K562 (cell line): ENCODE measurements around the gene FARSB. TPM values are rescaled to one million over a fixed set of nuclear protein-coding genes. Genes with fewer than 3 reads are reported as not detected.

Source experiments
- ATAC-seq: fragments of 200-7000 bp; cut with Tn5 transposase; 3 replicates; pipeline ENCODE4 v1.9.1; 2020; ENCODE audit warnings: moderate library complexity
- BruUV-seq: library from RNA; stranded (reverse); fragments of 400-500 nt; replicated peaks from 2 replicates; lab custom pipeline; 2021; lab: Mats Ljungman, UMichigan
- CTCF ChIA-PET: fragments of 300-600 bp; formaldehyde crosslinking; extraction: SDS; loops from one replicate; lab custom pipeline; 2021; ENCODE audit warnings: low intra/inter-chr PET ratio; lab: Yijun Ruan, JAX
- POLR2A ChIA-PET: fragments of 300-600, 350-650 bp; sonication (Branson Sonifier 250); formaldehyde crosslinking; extraction: SDS; loops from one replicate; lab custom pipeline; 2021; ENCODE audit warnings: antibody characterized with exemption, inconsistent platforms; lab: Yijun Ruan, JAX
- DNase-seq, 4 experiments: peaks; one replicate each; pipeline versions ENCODE4 v3.0.0 to v3.0.0-alpha.2; 2011 to 2018; ENCODE audit warnings: low spot score in 3 of 4, mixed read lengths in 3 of 4; ENCODE audit errors: extremely low read depth in 1 of 4
- FAIRE-seq: peaks from 2 replicates; lab custom pipeline; 2011; peaks lifted over from hg19 to GRCh38; lab: Jason Lieb, UNC
- H2AFZ ChIP-seq: 2 replicates; pipeline ENCODE4 v1.6.0; 2011; ENCODE audit warnings: low read depth, low read length, control low read depth, inconsistent platforms
- H3K27ac ChIP-seq: fragments of 200-600 bp; 3 replicates; pipeline ENCODE4 v1.8.0; 2011; ENCODE audit warnings: low read depth, mild to moderate bottlenecking, control low read depth, inconsistent platforms, low read length, moderate library complexity, mixed read lengths; ENCODE audit errors: extremely low read depth
- H3K27me3 ChIP-seq, 2 experiments: fragments of 300-600 bp in 1 of 2; 2 replicates in 1 of 2; 3 replicates in 1 of 2; pipeline versions ENCODE4 v1.6.0 to v1.8.0; 2011; ENCODE audit warnings: inconsistent platforms in 2 of 2, low read length in 2 of 2, mild to moderate bottlenecking in 1 of 2, mixed read lengths in 1 of 2, moderate library complexity in 1 of 2; ENCODE audit not compliant: control insufficient read depth in 2 of 2, insufficient read depth in 2 of 2
- H3K36me3 ChIP-seq: fragments of 300-600 bp; 3 replicates; pipeline ENCODE4 v1.8.0; 2011; ENCODE audit warnings: mild to moderate bottlenecking, low read length, inconsistent platforms; ENCODE audit not compliant: control insufficient read depth, insufficient read depth
- H3K4me1 ChIP-seq, 2 experiments: fragments of 200-600 bp in 1 of 2; replicated peaks in 1 of 2; 2 replicates in 1 of 2; 3 replicates in 1 of 2; pipeline versions ENCODE4 v1.5.1 to v1.8.0; 2011; ENCODE audit warnings: inconsistent platforms in 2 of 2, low read length in 2 of 2, mild to moderate bottlenecking in 1 of 2, mixed read lengths in 1 of 2, moderate library complexity in 1 of 2; ENCODE audit not compliant: control insufficient read depth in 2 of 2, insufficient read depth in 2 of 2
- H3K4me2 ChIP-seq: 2 replicates; pipeline ENCODE4 v1.6.1; 2011; ENCODE audit warnings: low read length, control low read depth, inconsistent platforms, mixed read lengths; ENCODE audit not compliant: insufficient read depth
- H3K4me3 ChIP-seq: fragments of 200-600 bp; sonication (generic), shearing (Covaris generic); 2 replicates; pipeline ENCODE4 v1.5.1; 2016; ENCODE audit warnings: control low read depth, inconsistent platforms
- H3K79me2 ChIP-seq: fragments of 200-600 bp; 3 replicates; pipeline ENCODE4 v1.8.0; 2011; ENCODE audit warnings: low read length, inconsistent platforms; ENCODE audit not compliant: control insufficient read depth, insufficient read depth
- H3K9ac ChIP-seq, 2 experiments: 2 replicates each; pipeline versions ENCODE4 v1.6.0 to v1.6.1; 2011; ENCODE audit warnings: low read depth in 2 of 2, low read length in 2 of 2, control low read depth in 1 of 2, inconsistent platforms in 1 of 2, mild to moderate bottlenecking in 1 of 2, mixed read lengths in 1 of 2; ENCODE audit not compliant: insufficient read depth in 1 of 2
- H3K9me1 ChIP-seq: one replicate; pipeline ENCODE4 v1.6.0; 2011; ENCODE audit warnings: inconsistent platforms, mild to moderate bottlenecking, low read length, moderate library complexity; ENCODE audit not compliant: control insufficient read depth, insufficient read depth
- H3K9me3 ChIP-seq: replicated peaks from 2 replicates; pipeline ENCODE4 v1.5.1; 2011; ENCODE audit warnings: low read depth, low read length, inconsistent platforms; ENCODE audit not compliant: control insufficient read depth, insufficient read depth
- H4K20me1 ChIP-seq: replicated peaks from 2 replicates; pipeline ENCODE4 v1.6.1; 2011; ENCODE audit warnings: low read length, inconsistent platforms, mixed read lengths; ENCODE audit not compliant: control insufficient read depth, insufficient read depth
- CREBBP ChIP-seq: IDR thresholded peaks from one replicate; pipeline ENCODE4 v1.6.1; 2012; ENCODE audit warnings: low read depth, mild to moderate bottlenecking, control low read depth, inconsistent platforms, low read length
- DIDO1 ChIP-seq: fragments of 450-650 bp; IDR thresholded peaks from 2 replicates; pipeline ENCODE4 v1.6.1; 2016; ENCODE audit warnings: low read depth, missing biosample characterization, missing genetic modification characterization
- ELK1 ChIP-seq: sonication (generic); formaldehyde crosslinking; IDR thresholded peaks from 2 replicates; pipeline ENCODE4 v1.8.1; 2022; ENCODE audit warnings: missing genetic modification reagents
- GABPA ChIP-seq: fragments of 200-800 bp; sonication (Bioruptor generic); conservative IDR thresholded peaks from 2 replicates; pipeline ENCODE4 v1.6.1; 2016; ENCODE audit warnings: low read depth, missing genetic modification characterization, missing compliant biosample characterization
- KAT2B ChIP-seq: IDR thresholded peaks from one replicate; pipeline ENCODE4 v1.6.1; 2012; ENCODE audit warnings: low read depth, mild to moderate bottlenecking, control low read depth, inconsistent platforms, low read length, moderate library complexity
- KDM1A ChIP-seq, 2 experiments: fragments of 450-650 bp; IDR thresholded peaks; 2 replicates each; pipeline ENCODE4 v1.6.1; 2016; ENCODE audit warnings: mild to moderate bottlenecking in 2 of 2
- NFXL1 ChIP-seq: fragments of 450-650 bp; formaldehyde crosslinking; IDR thresholded peaks from 2 replicates; pipeline ENCODE4 v1.4.0; 2021; ENCODE audit warnings: mild to moderate bottlenecking
- SMARCE1 ChIP-seq: fragments of 450-650 bp; IDR thresholded peaks from 2 replicates; pipeline ENCODE4 v1.7.1; 2016; ENCODE audit warnings: mild to moderate bottlenecking
- ZC3H4 ChIP-seq: sonication (generic); formaldehyde crosslinking; IDR thresholded peaks from 2 replicates; pipeline ENCODE4 v1.9.0; 2021; ENCODE audit warnings: missing genetic modification reagents, borderline replicate concordance
- ZNF121 ChIP-seq: sonication (generic); formaldehyde crosslinking; conservative IDR thresholded peaks from 2 replicates; pipeline ENCODE4 v1.8.0; 2022; ENCODE audit warnings: missing genetic modification reagents
- ZNF23 ChIP-seq: fragments of 250-450 bp; sonication (Bioruptor Pico); IDR thresholded peaks from 2 replicates; pipeline ENCODE4 v1.4.0; 2020; ENCODE audit warnings: mild to moderate bottlenecking
- WGBS: fragments of 100-300 bp; shearing (Covaris generic); methylation state at CpG from one replicate; pipeline ENCODE4 v1.1.6; 2016; ENCODE audit warnings: low coverage, mixed read lengths; ENCODE audit not compliant: insufficient coverage; ENCODE audit errors: missing lambda C conversion rate; 5-methylcytosine and 5-hydroxymethylcytosine counted together
- in situ Hi-C: fragments of 300-500 bp; cut with MboI; formaldehyde crosslinking; loops from 4 replicates; pipeline ENCODE4 v1.15.0; 2018; ENCODE audit warnings: inconsistent platforms, mixed read lengths
- intact Hi-C: fragments of 100-400 bp; cut with micrococcal nuclease; formaldehyde crosslinking; loops from 2 replicates; pipeline ENCODE4 v1.14.2; 2022
- polyA plus RNA-seq, 8 experiments: library from polyadenylated mRNA; depleted of rRNA in 4 of 8; stranded (reverse) in 5 of 8; unstranded in 3 of 8; fragments of >200 nt; fragmentation: Nextera tagmentation in 2 of 8; fragmentation: Illumina TruSeq in 1 of 8; extraction: Ambion mirVana in 2 of 8; extraction: Trizol in 1 of 8; gene quantifications; 2 replicates each; pipeline versions ENCODE4 v1.2.1 to v1.2.3, GENCODE V29; 2011 to 2014; ENCODE audit warnings: inconsistent platforms in 1 of 8, missing spikeins in 1 of 8
- total RNA-seq, 7 experiments: library from RNA; depleted of rRNA in 6 of 7; stranded (reverse); fragments of >200 nt in 6 of 7; fragmentation: Illumina TruSeq in 2 of 7; extraction: Trizol in 2 of 7; gene quantifications; 2 replicates each; pipeline versions ENCODE4 v1.2.1 to v1.2.3, GENCODE V29; 2011 to 2021; ENCODE audit warnings: low replicate concordance in 1 of 7
- TF ChIP-seq, protein P1 (sequence below): sonication (generic); formaldehyde crosslinking; IDR thresholded peaks from 2 replicates; pipeline ENCODE4 v1.9.0; 2022; ENCODE audit warnings: mild to moderate bottlenecking, missing genetic modification reagents
- TF ChIP-seq, protein P2 (sequence below): fragments of 250-450 bp; sonication (Bioruptor Pico); IDR thresholded peaks from 2 replicates; pipeline ENCODE4 v1.4.0; 2020; ENCODE audit warnings: mild to moderate bottlenecking, moderate library complexity

Gene FARSB
- total and polyA plus RNA-seq, 9 of the 15 experiments (the other 6 are each of a cell fraction or from before 2014, with no cell fraction given) = 26.6 to 171 (median 55.7) TPM

DNA sequence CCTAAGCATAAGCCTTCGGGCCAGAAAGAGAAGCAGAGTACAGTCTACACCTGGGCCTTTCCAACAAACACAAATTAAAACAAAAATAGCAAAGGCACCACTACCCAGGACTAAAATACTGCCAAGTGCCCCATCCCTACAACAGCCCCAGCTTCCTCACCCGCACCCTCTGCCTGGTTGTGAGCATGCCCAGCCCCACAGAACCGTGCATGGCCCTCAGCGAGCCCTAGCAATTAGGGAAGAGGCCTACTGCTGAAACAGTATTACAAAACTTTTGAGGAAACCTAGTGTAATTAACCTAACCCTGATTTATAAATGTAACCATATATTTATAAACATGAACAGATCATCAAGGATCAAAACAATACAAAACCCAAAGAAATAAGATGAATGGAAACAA, 44.2 kb downstream of the FARSB start:
- H3K4me3 ChIP-seq = no peak overlapping the region
- no peak overlapping the region for H3K4me2 ChIP-seq
- H3K9me3 ChIP-seq = no peaks in the 10 kb centered on the region
- BruUV-seq = no TSS peak
- H2AFZ ChIP-seq = no peak overlapping the region
- ATAC-seq (no peak), DNase-seq (no peak), FAIRE-seq (no peak)
- no peaks in the 10 kb centered on the region; a peak in 1 of 5 replicates for H3K4me1 ChIP-seq
- no peak overlapping the region for H3K9ac ChIP-seq
- no peak overlapping the region for H3K27ac ChIP-seq
- H4K20me1 ChIP-seq = no peaks in the 10 kb centered on the region
- 95% methylated on average over 4 of the region's 4 CpGs for WGBS
- CTCF ChIA-PET = no interaction called here
- H3K9me1 ChIP-seq = no peaks in the 10 kb centered on the region
- H3K27me3 ChIP-seq = no peaks in the 10 kb centered on the region
- POLR2A ChIA-PET = no interaction called here
- in situ Hi-C loops (no loop called here), intact Hi-C loops (no loop called here)
- H3K79me2 ChIP-seq = peaks cover 3% of the 10 kb centered on the region; the same call in 1 of the 3 replicates
- H3K36me3 ChIP-seq = peaks cover 85% of the 10 kb centered on the region
- TF ChIP-seq ZNF23 (CRISPR knock-in tag) (no peak), NFXL1 (CRISPR knock-in tag) (no peak), ELK1 (CRISPR knock-in tag) (no peak), ZNF121 (no peak), GABPA (no peak)

- Histone ChIP-seq H3K4me1 (no peaks in the 10 kb centered on the region; a peak in 1 of 5 replicates), H3K4me2 (no peak overlapping the region), H3K36me3 (peaks cover 87% of the 10 kb centered on the region), H3K79me2 (peaks cover 7% of the 10 kb centered on the region; the same call in 2 of the 3 replicates), H3K9ac (no peak overlapping the region), H3K27me3 (no peaks in the 10 kb centered on the region), H3K9me1 (no peaks in the 10 kb centered on the region), H4K20me1 (no peaks in the 10 kb centered on the region), H3K9me3 (no peaks in the 10 kb centered on the region), H3K27ac (no peak overlapping the region), H2AFZ (no peak overlapping the region), H3K4me3 (no peak overlapping the region)
- ChIA-PET POLR2A (no interaction called here), CTCF (no interaction called here)
- FAIRE-seq (no peak), DNase-seq (no peak), ATAC-seq (no peak)
- 100% methylated on average over 1 of the region's 1 CpG for WGBS
- no TSS peak for BruUV-seq
- intact Hi-C loops (no loop called here), in situ Hi-C loops (no loop called here)
- no peak for TF ChIP-seq SMARCE1
- no peak for TF ChIP-seq ZC3H4
- TF ChIP-seq, protein P1, sequence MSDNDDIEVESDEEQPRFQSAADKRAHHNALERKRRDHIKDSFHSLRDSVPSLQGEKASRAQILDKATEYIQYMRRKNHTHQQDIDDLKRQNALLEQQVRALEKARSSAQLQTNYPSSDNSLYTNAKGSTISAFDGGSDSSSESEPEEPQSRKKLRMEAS (CRISPR knock-in tag) = no peak
- no peak for TF ChIP-seq DIDO1
- TF ChIP-seq KDM1A (IDR thresholded peaks at IDR 0.05) = no peak
- TF ChIP-seq KAT2B = no peak
- no peak for TF ChIP-seq CREBBP
- TF ChIP-seq ELK1 (CRISPR knock-in tag) = no peak
- TF ChIP-seq, protein P2, sequence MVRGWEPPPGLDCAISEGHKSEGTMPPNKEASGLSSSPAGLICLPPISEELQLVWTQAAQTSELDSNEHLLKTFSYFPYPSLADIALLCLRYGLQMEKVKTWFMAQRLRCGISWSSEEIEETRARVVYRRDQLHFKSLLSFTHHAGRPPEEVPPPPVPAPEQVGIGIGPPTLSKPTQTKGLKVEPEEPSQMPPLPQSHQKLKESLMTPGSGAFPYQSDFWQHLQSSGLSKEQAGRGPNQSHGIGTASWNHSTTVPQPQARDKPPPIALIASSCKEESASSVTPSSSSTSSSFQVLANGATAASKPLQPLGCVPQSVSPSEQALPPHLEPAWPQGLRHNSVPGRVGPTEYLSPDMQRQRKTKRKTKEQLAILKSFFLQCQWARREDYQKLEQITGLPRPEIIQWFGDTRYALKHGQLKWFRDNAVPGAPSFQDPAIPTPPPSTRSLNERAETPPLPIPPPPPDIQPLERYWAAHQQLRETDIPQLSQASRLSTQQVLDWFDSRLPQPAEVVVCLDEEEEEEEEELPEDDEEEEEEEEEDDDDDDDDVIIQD (CRISPR knock-in tag) = no peak
Observed at GRCh38 chr2:222610746-222611145, 45.1 kb downstream of the FARSB start.
